Tibial artery (tissue), 4 donors: ENCODE data around the gene SFI1.

Experiments used
- DNase-seq, 2 donors: peaks; one replicate each; pipeline ENCODE4 v3.0.0-alpha.2; 2019
- H3K27ac ChIP-seq, 2 donors: fragments of 200-600 bp; sonication (generic) in 1 of 2; 1 replicate in 1 of 2; 2 replicates in 1 of 2; pipeline ENCODE4 v1.5.1; 2018 to 2019; ENCODE audit warnings: mild to moderate bottlenecking in 1 of 2
- H3K27me3 ChIP-seq, 2 donors: fragments of 200-600 bp; sonication (generic) in 1 of 2; one replicate each; pipeline versions ENCODE4 v1.5.1 to v1.6.0; 2016 to 2019
- H3K36me3 ChIP-seq, 3 donors: fragments of 200-600 bp; sonication (generic) in 2 of 3; one replicate each; pipeline ENCODE4 v1.5.1; 2016 to 2019; ENCODE audit warnings: mild to moderate bottlenecking in 2 of 3
- H3K4me1 ChIP-seq, 4 donors: fragments of 200-600 bp; sonication (generic) in 2 of 4; 1 replicate in 3 of 4; 2 replicates in 1 of 4; pipeline ENCODE4 v1.5.1; 2016 to 2019
- H3K4me3 ChIP-seq, 2 donors: fragments of 200-600 bp; sonication (generic) in 1 of 2; 1 replicate in 1 of 2; 2 replicates in 1 of 2; pipeline ENCODE4 v1.5.1; 2018 to 2019; ENCODE audit warnings: mild to moderate bottlenecking in 2 of 2
- H3K9me3 ChIP-seq, 3 donors: fragments of 200-600 bp; sonication (generic) in 1 of 3; one replicate each; pipeline ENCODE4 v1.5.1; 2016 to 2019
- CTCF ChIP-seq, 2 experiments: fragments of 200-600 bp in 1 of 2; fragments of 450-650 bp in 1 of 2; IDR thresholded peaks; one replicate each; pipeline ENCODE4 v1.5.1; 2017 to 2019; ENCODE audit warnings: antibody characterized with exemption in 2 of 2, mild to moderate bottlenecking in 1 of 2, moderate library complexity in 1 of 2
- intact Hi-C: fragments of 100-400 bp; cut with DNase I; formaldehyde crosslinking; loops from one replicate; pipeline ENCODE4 v1.15.0; 2023; ENCODE audit warnings: low total_unique reads

The SFI1 gene

GRCh38 chr22:31451709-31452571 lies 44.4 kb upstream of the SFI1 start:
- Histone ChIP-seq H3K27me3 (no peaks in the 10 kb centered on the region), H3K36me3 (peaks cover 53 to 77% (median 61%) of the 10 kb centered on the region in 3 donors), H3K4me1 (no peaks in the 10 kb centered on the region), H3K9me3 (no peaks in the 10 kb centered on the region), H3K4me3 (no peak overlapping the region), H3K27ac (no peak overlapping the region)
- intact Hi-C loops = no loop called here
- no peak for DNase-seq
- peak in 1 of 2 experiments; percentile 7 for TF ChIP-seq CTCF (IDR thresholded peaks at IDR 0.05)

DNA sequence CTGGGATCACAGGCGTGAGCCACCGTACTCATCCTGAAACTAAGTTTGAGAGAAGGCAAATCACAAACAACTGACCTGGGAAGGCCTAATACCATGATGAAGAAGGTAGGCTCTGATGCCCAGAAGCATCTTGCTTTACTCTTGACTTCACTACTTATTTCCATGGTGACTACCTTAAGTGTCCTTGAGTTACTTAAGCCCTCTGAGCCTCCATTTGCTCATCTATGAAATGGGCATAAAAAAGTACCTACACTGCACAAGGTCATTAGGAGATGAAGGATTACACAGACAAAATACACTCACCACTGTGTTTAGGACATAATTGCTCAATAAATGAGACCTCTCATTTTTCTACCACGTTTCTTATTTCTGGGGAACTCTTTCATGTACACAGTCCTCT lies 34.6 kb upstream of the SFI1 start:
- Histone ChIP-seq H3K27me3 (no peaks in the 10 kb centered on the region), H3K36me3 (peaks cover 58 to 89% (median 63%) of the 10 kb centered on the region in 3 donors), H3K4me3 (no peak overlapping the region), H3K4me1 (no peaks in the 10 kb centered on the region), H3K27ac (no peak overlapping the region), H3K9me3 (no peaks in the 10 kb centered on the region)
- TF ChIP-seq CTCF (IDR thresholded peaks at IDR 0.05) = no peak
- intact Hi-C loops = no loop called here
- no peak for DNase-seq

DNA sequence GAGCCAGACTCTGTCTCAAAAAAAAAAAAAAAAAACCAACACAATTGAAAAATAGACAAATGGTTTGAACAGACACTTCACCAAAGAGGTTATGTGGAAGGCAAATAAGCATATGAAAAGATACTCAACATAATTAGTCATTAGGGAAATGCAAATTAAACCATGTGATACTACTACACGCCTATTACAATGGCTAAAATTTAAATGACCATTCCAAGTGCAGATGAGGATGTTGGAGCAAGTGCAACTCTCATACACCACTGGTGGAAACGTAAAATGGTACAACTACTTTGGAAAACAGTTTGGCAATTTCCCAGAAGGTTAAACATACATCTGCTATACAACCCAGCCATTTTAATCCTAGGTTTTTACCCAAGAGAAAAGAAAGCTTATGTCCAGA lies 31.0 kb upstream of the SFI1 start:
- Histone ChIP-seq H3K27ac (no peak overlapping the region), H3K4me3 (no peak overlapping the region), H3K4me1 (no peaks in the 10 kb centered on the region), H3K9me3 (no peaks in the 10 kb centered on the region), H3K27me3 (no peaks in the 10 kb centered on the region), H3K36me3 (peaks cover 65 to 91% (median 69%) of the 10 kb centered on the region in 3 donors)
- no peak for DNase-seq
- no peak for TF ChIP-seq CTCF (IDR thresholded peaks at IDR 0.05)
- intact Hi-C loops = no loop called here

DNA sequence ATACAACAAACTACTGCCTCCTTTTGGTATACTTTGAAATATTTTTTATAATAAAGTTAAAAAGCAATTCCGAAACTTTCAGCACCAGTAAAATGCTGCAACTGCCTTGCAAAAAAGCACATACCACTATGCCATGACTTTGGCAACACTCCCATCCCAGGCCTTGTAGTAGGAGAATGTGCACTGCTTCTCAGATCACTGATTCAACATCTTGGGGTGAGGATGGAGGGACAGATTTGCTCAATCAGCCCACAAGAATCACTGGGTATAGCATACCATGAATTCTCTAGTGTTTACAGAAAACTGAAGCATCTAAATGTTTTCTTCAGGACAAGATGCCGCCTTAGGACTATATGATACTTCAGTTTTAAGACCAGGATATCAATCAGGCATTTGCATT lies 21.6 kb upstream of the SFI1 start:
- no peak for DNase-seq
- no peak for TF ChIP-seq CTCF (IDR thresholded peaks at IDR 0.05)
- Histone ChIP-seq H3K36me3 (peaks cover 13 to 44% (median 18%) of the 10 kb centered on the region in 3 donors), H3K27ac (no peak overlapping the region), H3K4me1 (no peaks in the 10 kb centered on the region), H3K9me3 (no peaks in the 10 kb centered on the region), H3K4me3 (no peak overlapping the region), H3K27me3 (no peaks in the 10 kb centered on the region)
- intact Hi-C loops = no loop called here

DNA sequence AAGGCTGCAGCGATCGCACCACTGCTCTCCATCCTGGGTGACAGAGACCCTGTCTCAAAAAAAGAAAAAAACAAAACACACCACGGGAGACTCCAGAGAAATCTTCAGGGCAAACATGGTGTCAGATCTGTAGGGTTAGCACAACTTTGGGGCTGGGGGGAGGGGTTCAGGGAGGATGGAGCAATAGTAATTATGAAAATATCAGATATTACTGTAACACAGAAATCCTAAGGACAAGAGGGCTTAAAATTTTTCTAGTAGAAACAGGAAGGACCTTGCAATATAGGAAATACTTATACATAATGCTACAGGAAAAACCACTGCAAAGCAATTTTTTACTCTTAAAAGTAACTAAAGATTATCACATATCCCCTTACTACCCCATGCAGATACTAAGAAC lies 20.5 kb upstream of the SFI1 start:
- peaks cover 10 to 44% (median 16%) of the 10 kb centered on the region in 3 donors for H3K36me3 ChIP-seq
- no peaks in the 10 kb centered on the region for H3K4me1 ChIP-seq
- DNase-seq = no peak
- no peak for TF ChIP-seq CTCF (IDR thresholded peaks at IDR 0.05)
- no peak overlapping the region for H3K4me3 ChIP-seq
- intact Hi-C loops = no loop called here
- no peaks in the 10 kb centered on the region for H3K27me3 ChIP-seq
- H3K9me3 ChIP-seq = no peaks in the 10 kb centered on the region
- no peak overlapping the region for H3K27ac ChIP-seq
